Measurements from ENCODE around the gene ADARB2.

ADARB2 gene

GRCh38 chr10:1548596-1548995 lies 188.7 kb downstream of the ADARB2 start:
- TF ChIP-seq TAF1 (IDR thresholded peaks at IDR 0.05; ENCODE audit: borderline replicate concordance, insufficient read depth, low read length) (no peak), REST (IDR thresholded peaks at IDR 0.05; ENCODE audit: insufficient read depth in 1 of 2, low read depth in 2 of 2, low read length in 2 of 2) (no peak), SIN3A (IDR thresholded peaks at IDR 0.05; ENCODE audit: borderline replicate concordance, insufficient read depth, low read length) (no peak), POLR2AphosphoS5 (IDR thresholded peaks at IDR 0.05; ENCODE audit: low read depth, low read length) (no peak), FOXP2 (optimal IDR thresholded peaks at IDR 0.05; ENCODE audit: borderline replicate concordance, extremely low read depth, extremely low read length, insufficient read depth) (no peak)

GRCh38 chr10:1548146-1548545 lies 189.2 kb downstream of the ADARB2 start:
- TF ChIP-seq POLR2AphosphoS5 (IDR thresholded peaks at IDR 0.05; ENCODE audit: low read depth, low read length) (no peak), SIN3A (IDR thresholded peaks at IDR 0.05; ENCODE audit: borderline replicate concordance, insufficient read depth, low read length) (no peak), TAF1 (IDR thresholded peaks at IDR 0.05; ENCODE audit: borderline replicate concordance, insufficient read depth, low read length) (no peak), REST (IDR thresholded peaks at IDR 0.05; ENCODE audit: insufficient read depth in 1 of 2, low read depth in 2 of 2, low read length in 2 of 2) (no peak), FOXP2 (optimal IDR thresholded peaks at IDR 0.05; ENCODE audit: borderline replicate concordance, extremely low read depth, extremely low read length, insufficient read depth) (no peak)

- no peak for TF ChIP-seq TAF1 (IDR thresholded peaks at IDR 0.05; ENCODE audit: borderline replicate concordance, insufficient read depth, low read length)
- no peak for TF ChIP-seq FOXP2 (optimal IDR thresholded peaks at IDR 0.05; ENCODE audit: borderline replicate concordance, extremely low read depth, extremely low read length, insufficient read depth)
- no peak for TF ChIP-seq REST (IDR thresholded peaks at IDR 0.05; ENCODE audit: insufficient read depth in 1 of 2, low read depth in 2 of 2, low read length in 2 of 2)
- no peak for TF ChIP-seq SIN3A (IDR thresholded peaks at IDR 0.05; ENCODE audit: borderline replicate concordance, insufficient read depth, low read length)
- TF ChIP-seq POLR2AphosphoS5 (IDR thresholded peaks at IDR 0.05; ENCODE audit: low read depth, low read length) = no peak
Measured at GRCh38 chr10:1546431-1547110, 190.8 kb downstream of the ADARB2 start.

- TF ChIP-seq TAF1 (IDR thresholded peaks at IDR 0.05; ENCODE audit: borderline replicate concordance, insufficient read depth, low read length) (no peak), FOXP2 (optimal IDR thresholded peaks at IDR 0.05; ENCODE audit: borderline replicate concordance, extremely low read depth, extremely low read length, insufficient read depth) (no peak), SIN3A (IDR thresholded peaks at IDR 0.05; ENCODE audit: borderline replicate concordance, insufficient read depth, low read length) (no peak), REST (IDR thresholded peaks at IDR 0.05; ENCODE audit: insufficient read depth in 1 of 2, low read depth in 2 of 2, low read length in 2 of 2) (no peak), POLR2AphosphoS5 (IDR thresholded peaks at IDR 0.05; ENCODE audit: low read depth, low read length) (no peak)
Measured at GRCh38 chr10:1545524-1545923, 191.8 kb downstream of the ADARB2 start.
